Coronary artery (tissue), 2 donors: ENCODE measurements around the gene FUCA2.
"Not testable (repeated sequence)": the region's sequence is repeated elsewhere in the genome, so short reads cannot be mapped to it uniquely, and the experiment has no call there.

Experiments
- DNase-seq: peaks from one replicate; pipeline ENCODE4 v3.0.0-alpha.2; 2017; ENCODE audit warnings: low spot score
- H3K27ac ChIP-seq, 2 donors: fragments of 200-600 bp; sonication (generic); one replicate each; pipeline ENCODE4 v1.5.1; 2016 to 2019
- H3K4me3 ChIP-seq: fragments of 200-600 bp; sonication (generic); 2 replicates; pipeline ENCODE4 v1.5.1; 2016; ENCODE audit warnings: mild to moderate bottlenecking, moderate library complexity
- TF ChIP-seq, protein P1 (sequence below): fragments of 200-600 bp; sonication (generic); IDR thresholded peaks from one replicate; pipeline ENCODE4 v1.5.1; 2019; ENCODE audit warnings: antibody characterized with exemption

FUCA2 gene

DNA sequence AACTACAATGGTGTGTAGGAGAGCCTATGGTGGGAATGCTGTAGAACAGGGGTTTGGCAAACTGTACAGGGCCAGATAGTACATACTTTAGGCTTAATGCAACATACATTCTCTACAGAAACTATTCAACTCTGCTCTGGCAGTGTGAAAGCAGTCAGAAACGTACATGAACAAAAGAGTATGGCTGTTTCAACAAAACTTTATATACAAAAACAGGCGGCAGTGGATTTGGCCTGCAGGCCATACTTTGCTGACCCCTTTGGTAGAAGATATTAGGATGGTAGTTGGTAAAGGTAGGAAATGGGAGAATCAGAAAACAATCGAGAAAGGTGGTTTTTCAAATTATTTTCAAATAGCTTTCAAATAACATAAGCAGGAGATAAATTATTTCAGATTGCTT, 24.8 kb downstream of the FUCA2 start:
- H3K4me3 ChIP-seq = no peak overlapping the region
- DNase-seq = no peak
- TF ChIP-seq, protein P1, sequence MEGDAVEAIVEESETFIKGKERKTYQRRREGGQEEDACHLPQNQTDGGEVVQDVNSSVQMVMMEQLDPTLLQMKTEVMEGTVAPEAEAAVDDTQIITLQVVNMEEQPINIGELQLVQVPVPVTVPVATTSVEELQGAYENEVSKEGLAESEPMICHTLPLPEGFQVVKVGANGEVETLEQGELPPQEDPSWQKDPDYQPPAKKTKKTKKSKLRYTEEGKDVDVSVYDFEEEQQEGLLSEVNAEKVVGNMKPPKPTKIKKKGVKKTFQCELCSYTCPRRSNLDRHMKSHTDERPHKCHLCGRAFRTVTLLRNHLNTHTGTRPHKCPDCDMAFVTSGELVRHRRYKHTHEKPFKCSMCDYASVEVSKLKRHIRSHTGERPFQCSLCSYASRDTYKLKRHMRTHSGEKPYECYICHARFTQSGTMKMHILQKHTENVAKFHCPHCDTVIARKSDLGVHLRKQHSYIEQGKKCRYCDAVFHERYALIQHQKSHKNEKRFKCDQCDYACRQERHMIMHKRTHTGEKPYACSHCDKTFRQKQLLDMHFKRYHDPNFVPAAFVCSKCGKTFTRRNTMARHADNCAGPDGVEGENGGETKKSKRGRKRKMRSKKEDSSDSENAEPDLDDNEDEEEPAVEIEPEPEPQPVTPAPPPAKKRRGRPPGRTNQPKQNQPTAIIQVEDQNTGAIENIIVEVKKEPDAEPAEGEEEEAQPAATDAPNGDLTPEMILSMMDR = no peak
- H3K27ac ChIP-seq = no peak overlapping the region

DNA sequence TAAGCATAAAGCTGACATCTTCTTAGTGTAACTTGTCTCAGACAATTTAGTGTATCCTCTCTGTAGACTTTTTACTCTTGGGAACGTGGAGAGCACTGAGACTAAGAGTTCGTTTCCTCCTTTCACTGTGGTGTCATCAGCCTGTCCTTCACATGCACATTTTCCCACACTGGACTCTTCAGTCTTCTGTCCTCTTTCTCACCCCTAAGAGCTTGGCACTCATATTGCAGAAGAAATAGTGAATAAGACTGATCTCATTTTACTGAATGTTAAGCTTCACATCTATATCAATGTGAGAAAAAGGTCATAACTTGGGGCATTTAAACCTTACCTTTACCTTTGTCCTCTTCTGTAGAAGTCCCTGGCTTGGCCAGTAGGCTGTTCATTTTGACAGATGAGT, 25.6 kb downstream of the FUCA2 start:
- no peak for DNase-seq
- TF ChIP-seq, protein P1 = no peak
- H3K4me3 ChIP-seq = no peak overlapping the region
- H3K27ac ChIP-seq = no peak overlapping the region

DNA sequence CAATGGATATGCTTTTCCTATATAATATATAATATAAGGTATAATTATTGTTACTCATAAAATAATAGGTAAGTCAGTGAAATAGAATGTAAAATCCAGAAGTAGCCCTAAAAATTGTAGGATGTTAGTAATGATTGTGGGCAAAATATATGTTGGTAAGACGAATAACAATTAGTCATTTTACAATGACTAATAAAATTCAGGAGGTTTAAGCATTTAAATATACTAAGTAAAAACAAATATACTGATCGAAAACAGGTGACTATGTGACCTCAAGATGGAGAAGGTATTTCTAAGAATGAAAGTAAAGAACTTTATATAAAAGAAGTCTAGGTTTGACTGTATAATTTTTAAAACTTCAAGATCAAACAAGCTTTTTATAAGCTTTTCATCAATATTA, 28.9 kb downstream of the FUCA2 start:
- TF ChIP-seq, protein P1 = no peak
- no peak overlapping the region for H3K27ac ChIP-seq
- H3K4me3 ChIP-seq = no peak overlapping the region
- no peak for DNase-seq

DNA sequence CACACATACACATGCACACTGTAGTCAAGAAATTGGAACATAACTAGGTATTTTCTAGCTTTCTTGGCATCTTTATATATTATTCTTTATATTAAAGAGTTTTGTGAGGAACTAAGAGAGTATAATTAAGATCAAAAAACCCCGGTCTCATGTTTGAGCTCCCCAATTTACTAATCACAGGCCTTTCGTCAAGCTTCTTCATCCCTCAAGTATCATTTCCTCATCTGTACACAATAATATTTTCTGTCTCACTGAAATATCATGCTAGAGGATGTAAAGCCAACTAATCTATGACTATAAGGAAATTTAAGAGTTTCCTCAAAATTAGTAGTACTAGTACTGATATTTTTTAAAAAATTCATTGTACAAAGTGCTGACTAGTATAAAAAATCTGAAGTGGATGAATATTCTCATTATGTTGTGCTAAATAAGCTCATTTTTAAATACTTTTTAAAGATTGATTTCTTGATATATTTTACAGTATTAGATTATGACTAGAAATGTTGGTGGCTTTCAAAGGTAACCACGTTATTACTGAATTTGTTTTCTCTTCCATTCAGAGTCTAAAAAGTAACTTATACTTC, 32.9 kb downstream of the FUCA2 start:
- DNase-seq = no peak
- H3K27ac ChIP-seq = no peak overlapping the region
- TF ChIP-seq, protein P1 = no peak
- H3K4me3 ChIP-seq = no peak overlapping the region

DNA sequence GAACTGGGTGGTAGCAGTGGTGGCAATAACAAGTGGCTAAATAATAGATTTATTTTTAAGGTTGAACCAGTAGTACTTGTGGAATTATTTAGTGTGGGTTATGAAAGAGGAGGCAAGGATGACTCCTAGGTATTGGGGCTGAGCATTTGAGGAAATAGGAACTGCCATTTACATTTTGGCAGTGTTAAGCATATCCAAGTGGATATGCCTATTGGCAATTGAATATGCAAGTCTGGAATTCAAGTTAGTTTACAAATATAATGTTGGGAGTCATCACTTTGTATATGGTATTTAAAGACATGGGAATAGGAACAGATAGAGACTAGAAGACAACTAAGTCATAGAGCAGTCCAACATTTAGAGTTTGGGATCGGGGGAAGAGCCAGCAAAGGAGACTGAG, 35.0 kb downstream of the FUCA2 start:
- no peak for DNase-seq
- Histone ChIP-seq H3K27ac (no peak overlapping the region), H3K4me3 (no peak overlapping the region)
- TF ChIP-seq, protein P1 = no peak

DNA sequence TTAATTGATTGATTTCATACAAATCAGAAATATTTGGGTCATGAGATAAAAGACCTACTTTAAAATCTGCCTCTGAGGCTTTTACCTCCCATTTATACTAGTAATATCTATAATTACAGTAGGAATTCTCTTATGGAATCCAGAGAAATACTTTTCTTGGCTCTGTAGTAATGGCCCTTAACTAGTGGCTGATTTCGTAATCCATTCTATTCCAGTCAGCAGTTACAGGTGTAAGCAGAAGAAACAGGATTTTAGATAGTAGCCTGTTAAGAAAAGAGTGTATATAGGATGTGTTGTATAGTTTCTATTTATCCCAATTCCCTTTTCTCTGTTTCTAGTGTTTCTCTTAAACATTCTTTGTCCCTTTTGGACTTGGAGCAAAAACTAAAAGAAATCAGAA, 39.7 kb downstream of the FUCA2 start:
- H3K4me3 ChIP-seq = no peak overlapping the region
- TF ChIP-seq, protein P1 = no peak
- no peak for DNase-seq
- no peak overlapping the region for H3K27ac ChIP-seq

DNA sequence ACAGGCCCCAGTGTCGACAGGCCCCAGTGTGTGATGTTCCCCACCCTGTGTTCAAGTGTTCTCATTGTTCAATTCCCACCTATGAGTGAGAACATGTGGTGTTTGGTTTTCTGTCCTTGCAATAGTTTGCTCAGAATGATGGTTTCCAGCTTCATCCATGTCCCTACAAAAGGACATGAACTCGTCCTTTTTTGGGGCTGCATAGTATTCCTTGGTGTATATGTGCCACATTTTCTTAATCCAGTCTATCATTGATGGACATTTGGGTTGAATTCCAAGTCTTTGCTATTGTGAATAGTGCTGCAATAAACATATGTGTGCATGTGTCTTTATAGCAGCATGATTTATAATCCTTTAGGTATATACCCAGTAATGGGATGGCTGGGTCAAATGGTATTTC, 42.7 kb downstream of the FUCA2 start:
- not testable (repeated sequence) for H3K4me3 ChIP-seq, H3K27ac ChIP-seq

DNA sequence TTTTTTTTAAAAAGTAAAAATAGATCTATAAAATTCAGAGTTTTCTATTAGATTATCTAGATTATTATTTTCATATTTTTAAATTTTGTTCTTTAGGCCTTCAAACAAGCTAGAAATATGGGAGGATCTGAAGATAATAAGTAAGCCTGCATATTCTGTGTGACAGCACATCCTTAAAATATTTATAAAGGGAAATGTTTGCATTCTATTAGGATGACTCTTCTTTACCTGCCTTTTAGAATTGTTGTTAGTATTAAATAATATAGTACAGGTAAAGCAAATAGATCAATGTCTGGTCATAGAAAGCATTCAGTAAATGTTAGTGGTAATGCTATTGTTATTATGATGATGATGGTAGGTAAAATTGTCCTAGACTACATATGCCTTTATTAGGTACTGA, 43.5 kb downstream of the FUCA2 start:
- Histone ChIP-seq H3K27ac (no peak overlapping the region), H3K4me3 (no peak overlapping the region)
- no peak for DNase-seq
- TF ChIP-seq, protein P1 = no peak

More for the DNA sequence above, 42.7 kb downstream of the FUCA2 start:
- not testable (repeated sequence) for DNase-seq
